Ascending aorta (tissue), 2 donors: ENCODE results near the gene HIPK4. TPM values are rescaled to one million over a fixed set of nuclear protein-coding genes. Genes with fewer than 3 reads are reported as not detected.

Experiments
- DNase-seq, 2 donors: peaks; one replicate each; pipeline ENCODE4 v3.0.0-alpha.2; 2019; ENCODE audit warnings: low spot score in 2 of 2
- H3K27ac ChIP-seq, 2 donors: fragments of 200-600 bp; sonication (generic); one replicate each; pipeline ENCODE4 v1.5.1; 2016 to 2017; ENCODE audit warnings: mild to moderate bottlenecking in 1 of 2
- H3K27me3 ChIP-seq: fragments of 200-600 bp; sonication (generic); one replicate; pipeline ENCODE4 v1.5.1; 2017
- H3K36me3 ChIP-seq, 2 donors: fragments of 200-600 bp; sonication (generic); one replicate each; pipeline ENCODE4 v1.5.1; 2016
- H3K4me1 ChIP-seq, 2 donors: fragments of 200-600 bp; sonication (generic); one replicate each; pipeline ENCODE4 v1.5.1; 2016 to 2017; ENCODE audit warnings: mild to moderate bottlenecking in 1 of 2
- H3K4me3 ChIP-seq, 2 donors: fragments of 200-600 bp; sonication (generic); one replicate each; pipeline ENCODE4 v1.5.1; 2016 to 2017; ENCODE audit warnings: mild to moderate bottlenecking in 1 of 2
- H3K9me3 ChIP-seq, 2 donors: fragments of 200-600 bp; sonication (generic); one replicate each; pipeline ENCODE4 v1.5.1; 2016
- intact Hi-C: fragments of 100-400 bp; cut with DNase I; formaldehyde crosslinking; loops from one replicate; pipeline ENCODE4 v1.15.1; 2023
- total RNA-seq: library from RNA; depleted of rRNA; stranded (reverse); fragments of >200 nt; gene quantifications from one replicate; pipeline ENCODE4 v1.1.0, GENCODE V29; 2016
- TF ChIP-seq, protein P1 (sequence below), 3 experiments: fragments of 200-600 bp in 2 of 3; fragments of 450-650 bp in 1 of 3; sonication (generic) in 2 of 3; IDR thresholded peaks; one replicate each; pipeline ENCODE4 v1.5.1; 2016 to 2019; ENCODE audit warnings: antibody characterized with exemption in 3 of 3, mild to moderate bottlenecking in 1 of 3, moderate library complexity in 1 of 3

The HIPK4 gene
- total RNA-seq, 1 donor from 2014 or later = not detected

DNA sequence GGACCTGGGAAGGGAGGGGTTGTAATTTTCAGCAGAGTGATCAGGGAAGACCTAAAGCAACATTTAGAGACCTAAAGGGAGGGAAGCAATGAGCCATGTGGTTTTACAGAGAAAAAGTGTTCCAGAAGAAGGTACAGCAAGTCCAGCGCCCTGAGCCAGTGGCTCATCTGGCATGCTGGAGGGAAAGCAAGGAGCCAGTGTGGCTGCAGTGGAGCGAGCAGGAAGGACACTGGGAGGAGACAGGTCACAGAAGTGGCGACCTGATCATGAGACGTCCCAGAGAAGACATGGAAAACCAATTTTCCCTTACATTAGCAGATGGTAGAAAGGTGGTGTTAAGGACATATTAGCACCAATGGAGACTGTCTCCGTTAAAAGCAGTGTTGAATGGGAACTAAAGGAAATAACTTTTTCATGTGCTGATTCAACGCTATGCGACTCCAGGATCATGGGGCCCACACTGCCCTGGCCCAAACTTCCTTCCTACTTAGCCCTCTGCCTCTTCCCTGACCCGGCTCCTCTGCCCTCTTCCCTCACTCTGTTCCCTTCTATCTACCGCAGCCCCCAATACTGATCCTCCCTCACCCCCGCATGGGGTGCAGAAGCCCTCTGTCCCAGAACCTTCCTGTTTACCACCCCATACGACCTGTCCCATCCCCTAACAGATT is 47.2 kb downstream of the HIPK4 start:
- H3K4me1 ChIP-seq = peaks cover 4 to 35% of the 10 kb centered on the region in 2 donors
- no peaks in the 10 kb centered on the region for H3K27me3 ChIP-seq
- no peaks in the 10 kb centered on the region for H3K9me3 ChIP-seq
- DNase-seq = no peak
- intact Hi-C loops = no loop called here
- TF ChIP-seq, protein P1, sequence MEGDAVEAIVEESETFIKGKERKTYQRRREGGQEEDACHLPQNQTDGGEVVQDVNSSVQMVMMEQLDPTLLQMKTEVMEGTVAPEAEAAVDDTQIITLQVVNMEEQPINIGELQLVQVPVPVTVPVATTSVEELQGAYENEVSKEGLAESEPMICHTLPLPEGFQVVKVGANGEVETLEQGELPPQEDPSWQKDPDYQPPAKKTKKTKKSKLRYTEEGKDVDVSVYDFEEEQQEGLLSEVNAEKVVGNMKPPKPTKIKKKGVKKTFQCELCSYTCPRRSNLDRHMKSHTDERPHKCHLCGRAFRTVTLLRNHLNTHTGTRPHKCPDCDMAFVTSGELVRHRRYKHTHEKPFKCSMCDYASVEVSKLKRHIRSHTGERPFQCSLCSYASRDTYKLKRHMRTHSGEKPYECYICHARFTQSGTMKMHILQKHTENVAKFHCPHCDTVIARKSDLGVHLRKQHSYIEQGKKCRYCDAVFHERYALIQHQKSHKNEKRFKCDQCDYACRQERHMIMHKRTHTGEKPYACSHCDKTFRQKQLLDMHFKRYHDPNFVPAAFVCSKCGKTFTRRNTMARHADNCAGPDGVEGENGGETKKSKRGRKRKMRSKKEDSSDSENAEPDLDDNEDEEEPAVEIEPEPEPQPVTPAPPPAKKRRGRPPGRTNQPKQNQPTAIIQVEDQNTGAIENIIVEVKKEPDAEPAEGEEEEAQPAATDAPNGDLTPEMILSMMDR (IDR thresholded peaks at IDR 0.05) = no peak
- H3K36me3 ChIP-seq = peaks cover 0 to 6% of the 10 kb centered on the region in 2 donors
- H3K4me3 ChIP-seq = no peak overlapping the region
- peak overlapping the region; percentile 82 to 84 for H3K27ac ChIP-seq

DNA sequence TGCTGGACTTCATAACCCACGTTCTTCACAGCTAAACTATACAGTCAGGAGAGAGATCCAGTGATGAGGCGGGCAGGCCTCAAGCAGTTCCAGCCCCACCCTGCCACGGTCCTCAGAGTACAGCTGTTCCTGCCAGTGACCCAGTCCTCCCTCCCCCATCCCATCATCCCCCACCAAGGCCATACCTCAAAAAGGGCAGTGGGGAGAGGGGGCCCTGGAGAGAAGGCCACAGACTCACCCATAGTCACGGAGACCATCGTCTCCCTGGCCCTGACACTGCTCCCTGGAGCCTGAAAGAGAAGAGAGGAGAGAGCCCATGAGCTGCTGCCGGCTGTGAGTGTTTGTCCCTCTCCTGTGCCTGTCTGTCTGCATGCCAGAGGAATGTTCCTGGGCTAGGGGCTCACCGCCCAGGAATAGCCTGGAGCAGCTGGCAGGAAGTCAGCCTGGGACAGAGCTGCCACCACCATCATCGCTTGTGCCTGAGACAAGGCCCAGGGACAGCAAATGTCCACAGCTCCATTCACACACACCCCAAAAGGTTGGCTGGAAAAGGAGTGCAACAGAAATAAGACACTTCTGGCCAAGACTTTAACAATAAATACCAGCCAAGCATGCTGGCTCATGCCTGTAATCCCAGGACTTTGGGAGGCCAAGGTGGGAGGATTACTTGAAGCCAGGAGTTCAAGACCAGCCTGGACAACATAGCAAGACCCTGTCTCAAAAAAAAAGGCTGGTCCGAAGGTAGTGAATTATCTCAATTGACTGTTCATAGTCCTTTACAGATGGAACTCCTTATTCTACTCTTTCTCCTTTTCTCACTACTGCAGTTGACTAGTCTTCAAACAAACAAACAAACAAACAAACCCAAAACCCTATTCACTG is 48.1 kb downstream of the HIPK4 start:
- TF ChIP-seq, protein P1 (IDR thresholded peaks at IDR 0.05) = no peak
- Histone ChIP-seq H3K36me3 (peaks cover 0 to 6% of the 10 kb centered on the region in 2 donors), H3K4me3 (peak overlapping the region in 1 of 2 donors; percentile 51), H3K4me1 (peaks cover 0 to 28% of the 10 kb centered on the region in 2 donors), H3K9me3 (no peaks in the 10 kb centered on the region), H3K27ac (peak overlapping the region; percentile 82 to 84), H3K27me3 (no peaks in the 10 kb centered on the region)
- DNase-seq = peak; percentile 40 to 84
- intact Hi-C loops = no loop called here

DNA sequence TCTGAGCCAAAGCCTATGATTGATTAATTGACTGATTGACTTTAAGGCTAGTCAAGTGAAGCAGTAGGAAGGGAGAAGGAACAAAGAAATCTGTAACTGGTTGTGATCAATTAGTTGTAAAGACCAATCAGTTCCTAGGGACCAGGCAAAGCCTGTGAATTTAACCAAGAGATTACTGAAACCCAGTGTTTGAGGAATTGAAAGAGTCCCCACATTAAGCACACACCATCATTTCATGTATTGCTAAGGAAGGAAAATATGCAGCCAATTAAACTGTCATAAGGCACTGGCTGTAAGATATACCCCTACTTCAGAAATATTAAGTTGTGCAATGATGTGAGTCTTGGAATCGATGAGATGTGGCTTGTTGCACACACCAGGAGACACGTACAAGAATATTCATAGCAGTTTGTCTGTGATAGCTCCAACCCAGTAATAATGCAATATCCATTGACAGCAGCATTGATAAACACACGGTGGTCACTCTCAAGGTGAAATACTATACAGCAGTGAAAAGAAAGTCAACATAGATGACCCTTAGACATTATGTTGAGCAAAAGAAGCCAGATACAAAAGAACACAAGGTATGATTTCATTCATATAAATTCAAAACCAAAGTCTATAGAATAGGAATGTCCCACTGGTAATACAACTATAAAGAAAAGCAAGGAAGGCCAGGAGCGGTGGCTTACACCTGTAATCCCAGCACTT is 50.8 kb downstream of the HIPK4 start:
- H3K9me3 ChIP-seq = no peaks in the 10 kb centered on the region
- H3K36me3 ChIP-seq = peaks cover 17 to 27% of the 10 kb centered on the region in 2 donors
- H3K4me3 ChIP-seq = no peak overlapping the region
- H3K4me1 ChIP-seq = peaks cover 0 to 28% of the 10 kb centered on the region in 2 donors
- no peaks in the 10 kb centered on the region for H3K27me3 ChIP-seq
- TF ChIP-seq, protein P1 (IDR thresholded peaks at IDR 0.05) = no peak
- H3K27ac ChIP-seq = no peak overlapping the region
- intact Hi-C loops = no loop called here
- no peak for DNase-seq

DNA sequence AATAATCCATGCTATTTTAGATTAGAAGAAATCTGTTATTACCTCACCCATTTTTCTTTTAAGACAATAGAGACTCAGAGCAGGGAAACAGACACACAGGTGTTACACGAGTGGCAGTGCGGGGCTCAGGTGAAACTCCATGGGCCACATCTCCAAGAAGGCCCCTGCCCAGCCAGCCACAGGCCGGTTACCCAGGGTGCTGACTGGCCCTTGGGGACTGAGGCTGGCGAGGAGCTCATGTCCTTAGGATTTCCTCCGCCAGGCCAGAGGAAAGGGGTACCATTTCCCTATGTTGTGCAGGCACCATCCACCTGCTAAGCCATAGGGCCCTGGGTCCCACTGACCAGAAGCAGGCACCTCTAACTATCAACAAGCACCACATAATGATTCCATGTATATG is 52.4 kb downstream of the HIPK4 start:
- no peak for DNase-seq
- Histone ChIP-seq H3K27me3 (no peaks in the 10 kb centered on the region), H3K27ac (no peak overlapping the region), H3K4me3 (no peak overlapping the region), H3K36me3 (peaks cover 31 to 43% of the 10 kb centered on the region in 2 donors), H3K4me1 (peaks cover 0 to 20% of the 10 kb centered on the region in 2 donors), H3K9me3 (no peaks in the 10 kb centered on the region)
- TF ChIP-seq, protein P1 (IDR thresholded peaks at IDR 0.05) = no peak
- intact Hi-C loops = no loop called here

DNA sequence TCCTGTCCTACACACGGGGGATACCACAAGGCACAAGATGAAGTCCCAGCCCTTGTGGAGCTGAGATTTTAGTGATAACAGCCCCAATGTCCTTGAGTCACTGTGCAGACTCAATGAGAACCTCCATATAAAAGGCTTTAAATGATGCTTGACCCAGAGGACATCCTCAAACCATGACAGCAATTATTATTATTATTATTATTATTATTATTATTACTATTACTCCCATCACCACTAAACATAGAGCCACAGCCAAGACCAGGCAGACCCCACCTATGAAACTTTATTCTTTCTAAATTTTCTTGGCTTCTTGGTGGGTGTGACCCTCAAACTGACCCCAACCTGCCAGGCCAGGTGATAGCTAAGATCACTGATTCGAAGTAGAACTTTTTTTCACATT is 52.9 kb downstream of the HIPK4 start:
- TF ChIP-seq, protein P1 (IDR thresholded peaks at IDR 0.05) = no peak
- Histone ChIP-seq H3K27ac (no peak overlapping the region), H3K36me3 (peaks cover 36 to 48% of the 10 kb centered on the region in 2 donors), H3K9me3 (no peaks in the 10 kb centered on the region), H3K27me3 (no peaks in the 10 kb centered on the region), H3K4me1 (peaks cover 0 to 15% of the 10 kb centered on the region in 2 donors), H3K4me3 (no peak overlapping the region)
- intact Hi-C loops = no loop called here
- DNase-seq = no peak
